Measurements from ENCODE around the gene LMO3. TPM values are rescaled to one million over a fixed set of nuclear protein-coding genes. Genes with fewer than 3 reads are reported as not detected.
"Not testable (repeated sequence)": the region's sequence is repeated elsewhere in the genome, so short reads cannot be mapped to it uniquely, and the experiment has no call there.

LMO3 gene
- total and polyA plus RNA-seq, 2 of the 4 experiments (the other 2 are of a cell fraction): 0.54 to 0.84 TPM

GRCh38 chr12:16542586-16542985 lies 63.4 kb downstream of the LMO3 start:
- H4K8ac ChIP-seq (ENCODE audit: low read depth in 2 of 2, low read length in 2 of 2): no peak overlapping the region
- no peak overlapping the region for H2AK5ac ChIP-seq (ENCODE audit: low read depth, low read length)
- H2BK5ac ChIP-seq (ENCODE audit: low read depth, low read length, poor library complexity, severe bottlenecking): no peak overlapping the region
- DNase-seq: no peak
- no peak overlapping the region for H3K9ac ChIP-seq (ENCODE audit: low read depth, low read length)
- H3K9me3 ChIP-seq (ENCODE audit: control insufficient read depth, insufficient read depth, low read length): no peaks in the 10 kb centered on the region
- no peaks in the 10 kb centered on the region for H3K4me1 ChIP-seq (ENCODE audit: control insufficient read depth, insufficient read depth, low read length)
- H3K9me1 ChIP-seq (ENCODE audit: insufficient read depth, low read length): no peaks in the 10 kb centered on the region
- H3K4ac ChIP-seq (ENCODE audit: low read depth, low read length): no peak overlapping the region
- H3K4me2 ChIP-seq (ENCODE audit: low read depth, low read length): no peak overlapping the region
- WGBS, 2 experiments (ENCODE audit: extremely low coverage in 2 of 2, insufficient read length in 1 of 2): no CpG with 5 or more reads among the region's 2 CpGs
- BruUV-seq (replicated peaks): no TSS peak
- H3K56ac ChIP-seq (ENCODE audit: extremely low read depth, insufficient read depth, low read length): no peak overlapping the region
- no peak overlapping the region for H2BK15ac ChIP-seq (ENCODE audit: low read depth, low read length)
- intact Hi-C loops (cut with micrococcal nuclease) (no loop called here), in situ Hi-C loops (cut with MboI; ENCODE audit: low sequenced_read_pairs) (no loop called here), dilution Hi-C loops (cut with HindIII; ENCODE audit: low sequenced_read_pairs, unreplicated experiment) (no loop called here)
- no peak overlapping the region for H4K5ac ChIP-seq (ENCODE audit: low read depth, low read length)
- H3K4me3 ChIP-seq (ENCODE audit: insufficient read depth, low read depth, low read length): no peak overlapping the region
- no peak overlapping the region for H2BK120ac ChIP-seq (ENCODE audit: low read depth, low read length)
- H3K23ac ChIP-seq (ENCODE audit: low read depth, low read length): no peak overlapping the region
- H3K27me3 ChIP-seq (ENCODE audit: control insufficient read depth, insufficient read depth, low read length): no peaks in the 10 kb centered on the region
- no peak overlapping the region for H2AK9ac ChIP-seq (replicated peaks; ENCODE audit: low read depth, low read length, poor library complexity)
- ChIA-PET CTCF (no interaction called here), POLR2A (ENCODE audit: unreplicated experiment) (no interaction called here)
- H2BK20ac ChIP-seq (ENCODE audit: low read depth, low read length): no peak overlapping the region
- no peak overlapping the region for H2AFZ ChIP-seq (replicated peaks; ENCODE audit: low read length, poor library complexity)
- no peak overlapping the region for H4K91ac ChIP-seq (ENCODE audit: insufficient read depth, low read depth, low read length)
- H4K20me1 ChIP-seq (ENCODE audit: insufficient read depth, low read length): no peaks in the 10 kb centered on the region
- no peak overlapping the region for H3K27ac ChIP-seq (ENCODE audit: insufficient read depth, low read length)
- H3K36me3 ChIP-seq (ENCODE audit: control insufficient read depth, insufficient read depth, low read length): no peaks in the 10 kb centered on the region
- H3K14ac ChIP-seq (replicated peaks; ENCODE audit: low read depth, low read length): no peak overlapping the region
- H3K79me1 ChIP-seq (ENCODE audit: low read depth in 1 of 2, low read length in 2 of 2): no peaks in the 10 kb centered on the region
- ATAC-seq (ENCODE audit: low read depth): no peak
- TF ChIP-seq NFE2L2 (IDR thresholded peaks at IDR 0.05; ENCODE audit: low read depth, low read length): no peak
- no peak for TF ChIP-seq RFX5 (IDR thresholded peaks at IDR 0.05; ENCODE audit: low read depth, low read length)
- TF ChIP-seq CEBPB (IDR thresholded peaks at IDR 0.05; ENCODE audit: low read depth, low read length): no peak
- no peak for TF ChIP-seq CTCF (conservative IDR thresholded peaks at IDR 0.05; ENCODE audit: low read depth, low read length)
- no peak for TF ChIP-seq CHD1 (IDR thresholded peaks at IDR 0.05; ENCODE audit: low read depth, low read length)
- TF ChIP-seq MAFK (IDR thresholded peaks at IDR 0.05; ENCODE audit: low read depth, low read length): no peak
- no peak overlapping the region for H3K18ac ChIP-seq (ENCODE audit: low read depth, low read length)

- H3K4me1 ChIP-seq (ENCODE audit: control insufficient read depth, insufficient read depth, low read length); H2AK9ac ChIP-seq (replicated peaks; ENCODE audit: low read depth, low read length, poor library complexity); H4K91ac ChIP-seq (ENCODE audit: insufficient read depth, low read depth, low read length); H3K9ac ChIP-seq (ENCODE audit: low read depth, low read length); H3K4me2 ChIP-seq (ENCODE audit: low read depth, low read length); H2BK20ac ChIP-seq (ENCODE audit: low read depth, low read length); H3K79me1 ChIP-seq (ENCODE audit: low read depth in 1 of 2, low read length in 2 of 2); H3K9me3 ChIP-seq (ENCODE audit: control insufficient read depth, insufficient read depth, low read length); H4K5ac ChIP-seq (ENCODE audit: low read depth, low read length); H3K27me3 ChIP-seq (ENCODE audit: control insufficient read depth, insufficient read depth, low read length); H3K4me3 ChIP-seq (ENCODE audit: insufficient read depth, low read depth, low read length); H2BK15ac ChIP-seq (ENCODE audit: low read depth, low read length); H3K9me1 ChIP-seq (ENCODE audit: insufficient read depth, low read length); H3K27ac ChIP-seq (ENCODE audit: insufficient read depth, low read length); dilution Hi-C loops (cut with HindIII; ENCODE audit: low sequenced_read_pairs, unreplicated experiment); H2BK5ac ChIP-seq (ENCODE audit: low read depth, low read length, poor library complexity, severe bottlenecking); POLR2A ChIA-PET (ENCODE audit: unreplicated experiment); H3K14ac ChIP-seq (replicated peaks; ENCODE audit: low read depth, low read length); H4K20me1 ChIP-seq (ENCODE audit: insufficient read depth, low read length); DNase-seq; BruUV-seq (replicated peaks); H3K56ac ChIP-seq (ENCODE audit: extremely low read depth, insufficient read depth, low read length); H3K36me3 ChIP-seq (ENCODE audit: control insufficient read depth, insufficient read depth, low read length); H3K18ac ChIP-seq (ENCODE audit: low read depth, low read length); H4K8ac ChIP-seq (ENCODE audit: low read depth in 2 of 2, low read length in 2 of 2); H3K4ac ChIP-seq (ENCODE audit: low read depth, low read length); H3K23ac ChIP-seq (ENCODE audit: low read depth, low read length); H2AK5ac ChIP-seq (ENCODE audit: low read depth, low read length); H2BK120ac ChIP-seq (ENCODE audit: low read depth, low read length); in situ Hi-C loops (cut with MboI; ENCODE audit: low sequenced_read_pairs); intact Hi-C loops (cut with micrococcal nuclease); ATAC-seq (ENCODE audit: low read depth); H2AFZ ChIP-seq (replicated peaks; ENCODE audit: low read length, poor library complexity): not testable (repeated sequence)
- CTCF ChIA-PET: interaction anchor here (0.9 kb wide), 1 partner anchor 11 kb away, joined by 3 read pairs; no protein-coding TSS in a partner anchor
- no CpG with 5 or more reads among the region's 1 CpG for WGBS, 2 experiments (ENCODE audit: extremely low coverage in 2 of 2, insufficient read length in 1 of 2)
Observed at GRCh38 chr12:16537652-16538051, 68.3 kb downstream of the LMO3 start.
